Liver (tissue), 9 donors: Measurements from ENCODE around the gene OLFML2B. TPM values are rescaled to one million over a fixed set of nuclear protein-coding genes. Genes with fewer than 3 reads are reported as not detected.

Experiments used
- DNase-seq: peaks from one replicate; pipeline ENCODE4 v3.0.0-alpha.2; 2017; ENCODE audit warnings: low spot score
- H3K27ac ChIP-seq, 2 donors: one replicate each; pipeline ENCODE4 v1.7.0; 2013; ENCODE audit warnings: inconsistent platforms in 2 of 2, low read length in 2 of 2, control low read depth in 1 of 2, low read depth in 1 of 2, mild to moderate bottlenecking in 1 of 2
- H3K27me3 ChIP-seq, 4 donors: one replicate each; pipeline versions ENCODE4 v1.6.1 to v1.7.0; 2013; ENCODE audit warnings: low read length in 3 of 4, inconsistent platforms in 1 of 4, mild to moderate bottlenecking in 1 of 4, moderate library complexity in 1 of 4; ENCODE audit not compliant: control insufficient read depth in 4 of 4, insufficient read depth in 4 of 4
- H3K36me3 ChIP-seq, 4 donors: one replicate each; pipeline versions ENCODE4 v1.6.1 to v1.7.0; 2013; ENCODE audit warnings: low read length in 3 of 4, mild to moderate bottlenecking in 3 of 4, low read depth in 1 of 4, moderate library complexity in 1 of 4; ENCODE audit not compliant: control insufficient read depth in 4 of 4, insufficient read depth in 3 of 4
- H3K4me1 ChIP-seq, 4 donors: one replicate each; pipeline versions ENCODE4 v1.6.1 to v1.7.0; 2013; ENCODE audit warnings: low read length in 3 of 4, mild to moderate bottlenecking in 3 of 4, moderate library complexity in 1 of 4; ENCODE audit not compliant: control insufficient read depth in 4 of 4, insufficient read depth in 4 of 4
- H3K4me3 ChIP-seq, 3 donors: one replicate each; pipeline versions ENCODE4 v1.6.1 to v1.7.0; 2013; ENCODE audit warnings: low read length in 3 of 3, control low read depth in 1 of 3, low read depth in 1 of 3, mild to moderate bottlenecking in 1 of 3
- H3K9ac ChIP-seq, 2 donors: one replicate each; pipeline ENCODE4 v1.7.0; 2013; ENCODE audit warnings: low read length in 2 of 2, mild to moderate bottlenecking in 2 of 2, moderate library complexity in 2 of 2, control low read depth in 1 of 2, low read depth in 1 of 2
- H3K9me3 ChIP-seq, 4 donors: one replicate each; pipeline versions ENCODE4 v1.6.1 to v1.7.0; 2013; ENCODE audit warnings: low read length in 3 of 4; ENCODE audit not compliant: control insufficient read depth in 4 of 4
- ATF3 ChIP-seq: IDR thresholded peaks from 2 replicates; pipeline ENCODE4 v1.6.1; 2016; ENCODE audit warnings: antibody characterized with exemption
- CTCF ChIP-seq: fragments of 150-350 bp; IDR thresholded peaks from 2 replicates; pipeline ENCODE4 v1.5.1; 2017; ENCODE audit warnings: improper control_type of control experiment, low read depth, low read length; ENCODE audit not compliant: missing input control
- EGR1 ChIP-seq, 2 donors: IDR thresholded peaks; 2 replicates each; pipeline ENCODE4 v1.6.1; 2016 to 2018; ENCODE audit warnings: antibody characterized with exemption in 2 of 2, low read depth in 2 of 2
- FOXA1 ChIP-seq: IDR thresholded peaks from 2 replicates; pipeline ENCODE4 v1.6.1; 2016; ENCODE audit warnings: antibody characterized with exemption
- FOXA2 ChIP-seq: IDR thresholded peaks from 2 replicates; pipeline ENCODE4 v1.6.1; 2016; ENCODE audit warnings: antibody characterized with exemption
- GABPA ChIP-seq, 2 donors: IDR thresholded peaks in 1 of 2; conservative IDR thresholded peaks in 1 of 2; 2 replicates each; pipeline ENCODE4 v1.6.1; 2016; ENCODE audit warnings: antibody characterized with exemption in 2 of 2, mild to moderate bottlenecking in 1 of 2, moderate library complexity in 1 of 2
- HNF4A ChIP-seq, 2 donors: conservative IDR thresholded peaks; 2 replicates each; pipeline ENCODE4 v1.6.1; 2016; ENCODE audit warnings: antibody characterized with exemption in 2 of 2, mild to moderate bottlenecking in 2 of 2
- HNF4G ChIP-seq: IDR thresholded peaks from 2 replicates; pipeline ENCODE4 v1.6.1; 2016; ENCODE audit warnings: antibody characterized with exemption
- JUND ChIP-seq, 2 donors: IDR thresholded peaks; 2 replicates each; pipeline ENCODE4 v1.6.1; 2016; ENCODE audit warnings: antibody characterized with exemption in 2 of 2
- MAX ChIP-seq: IDR thresholded peaks from 2 replicates; pipeline ENCODE4 v1.6.1; 2016; ENCODE audit warnings: antibody characterized with exemption
- NR2F2 ChIP-seq: IDR thresholded peaks from 2 replicates; pipeline ENCODE4 v1.6.1; 2016; ENCODE audit warnings: antibody characterized with exemption
- RAD21 ChIP-seq, 2 donors: IDR thresholded peaks; 2 replicates each; pipeline ENCODE4 v1.6.1; 2016; ENCODE audit warnings: antibody characterized with exemption in 2 of 2, mild to moderate bottlenecking in 2 of 2
- RXRA ChIP-seq, 2 donors: IDR thresholded peaks; 2 replicates each; pipeline ENCODE4 v1.6.1; 2017 to 2018; ENCODE audit warnings: antibody characterized with exemption in 2 of 2, mild to moderate bottlenecking in 1 of 2
- SP1 ChIP-seq: IDR thresholded peaks from 2 replicates; pipeline ENCODE4 v1.6.1; 2018; ENCODE audit warnings: antibody characterized with exemption, mild to moderate bottlenecking
- TAF1 ChIP-seq: conservative IDR thresholded peaks from 2 replicates; pipeline ENCODE4 v1.6.1; 2016; ENCODE audit warnings: antibody characterized with exemption, mild to moderate bottlenecking
- YY1 ChIP-seq: IDR thresholded peaks from 2 replicates; pipeline ENCODE4 v1.6.1; 2016; ENCODE audit warnings: antibody characterized with exemption, mild to moderate bottlenecking
- ZBTB33 ChIP-seq: IDR thresholded peaks from 2 replicates; pipeline ENCODE4 v1.6.1; 2016; ENCODE audit warnings: antibody characterized with exemption
- WGBS: extraction: QIAGEN DNeasy Blood & Tissue Kit; methylation state at CpG from one replicate; pipeline ENCODE4 v1.1.7; 2013; 5-methylcytosine and 5-hydroxymethylcytosine counted together
- polyA plus RNA-seq, 2 donors: library from polyadenylated mRNA; stranded (reverse) in 1 of 2; unstranded in 1 of 2; fragments of 200-250 nt in 1 of 2; fragments of >200 nt in 1 of 2; fragmentation: Nextera tagmentation in 1 of 2; extraction: Ambion mirVana in 1 of 2; gene quantifications; one replicate each; pipeline versions ENCODE4 v1.2.1 to v1.2.3, GENCODE V29; 2013 to 2015
- total RNA-seq, 2 donors: library from RNA; depleted of rRNA; stranded (reverse); fragments of >200 nt; gene quantifications; one replicate each; pipeline ENCODE4 v1.2.3, GENCODE V29; 2014
- TF ChIP-seq, protein P1 (sequence below): IDR thresholded peaks from 2 replicates; pipeline ENCODE4 v1.6.1; 2016; ENCODE audit warnings: antibody characterized with exemption, mild to moderate bottlenecking
- donor health status: healthy.
- donor health status: healthy.
- donor health status: healthy.
- donor health status: healthy.
- donor health status: healthy.

OLFML2B gene
- total and polyA plus RNA-seq, 4 donors: 0.54 to 0.84 (median 0.74) TPM

DNA sequence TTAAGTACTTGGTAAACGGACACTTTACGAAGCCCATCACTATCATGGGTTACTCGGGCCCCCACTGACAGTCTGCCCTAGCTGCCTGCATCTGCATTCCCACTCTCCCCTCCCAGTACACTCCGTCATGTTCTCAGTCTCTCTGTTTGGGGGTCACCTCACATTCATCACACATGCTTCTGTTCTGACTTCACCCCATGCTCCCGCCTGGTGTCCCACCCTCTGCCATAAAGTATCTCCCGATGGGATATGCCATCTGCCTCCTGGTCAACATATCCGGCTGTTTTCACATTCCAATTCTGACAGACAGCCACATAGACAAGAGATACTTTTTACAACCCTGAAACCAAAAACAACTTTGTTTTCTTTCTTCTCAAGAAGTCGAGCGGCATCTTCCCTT lies 1.0 kb downstream of the OLFML2B start:
- H3K27ac ChIP-seq: no peak overlapping the region
- H3K9ac ChIP-seq: no peak overlapping the region
- H3K9me3 ChIP-seq: peaks cover 0 to 3% (median under 1%) of the 10 kb centered on the region in 4 donors
- H3K27me3 ChIP-seq: peaks cover 0 to 6% (median 2%) of the 10 kb centered on the region in 4 donors
- 89% methylated on average over 9 of the region's 9 CpGs for WGBS
- peaks cover 3 to 17% (median 14%) of the 10 kb centered on the region in 4 donors for H3K4me1 ChIP-seq
- TF ChIP-seq FOXA2 (no peak), SP1 (no peak), EGR1 (IDR thresholded peaks at IDR 0.05; ENCODE audit: low read depth in 2 of 2) (no peak), HNF4A (conservative IDR thresholded peaks at IDR 0.05) (no peak), GABPA (IDR thresholded peaks at IDR 0.05 in 1 of 2, conservative IDR thresholded peaks at IDR 0.05 in 1 of 2) (no peak), JUND (IDR thresholded peaks at IDR 0.05) (no peak), TAF1 (no peak), NR2F2 (no peak), RXRA (IDR thresholded peaks at IDR 0.05) (no peak), MAX (no peak), CTCF (no peak), ATF3 (no peak), ZBTB33 (no peak), HNF4G (no peak), YY1 (no peak), FOXA1 (no peak)
- no peak for DNase-seq
- no peak overlapping the region for H3K4me3 ChIP-seq
- H3K36me3 ChIP-seq: no peaks in the 10 kb centered on the region

GRCh38 chr1:162021124-162021523 lies 2.5 kb downstream of the OLFML2B start:
- no peak overlapping the region for H3K4me3 ChIP-seq
- no peak for DNase-seq
- H3K4me1 ChIP-seq: peaks cover 3 to 17% (median 14%) of the 10 kb centered on the region in 4 donors
- no peak overlapping the region for H3K27ac ChIP-seq
- peaks cover 0 to 6% (median under 1%) of the 10 kb centered on the region in 4 donors for H3K27me3 ChIP-seq
- H3K9me3 ChIP-seq: peaks cover 0 to 3% (median 1%) of the 10 kb centered on the region in 4 donors
- H3K9ac ChIP-seq: no peak overlapping the region
- WGBS: 86% methylated on average over 4 of the region's 4 CpGs
- H3K36me3 ChIP-seq: no peaks in the 10 kb centered on the region
- TF ChIP-seq RAD21 (IDR thresholded peaks at IDR 0.05) (no peak), RXRA (IDR thresholded peaks at IDR 0.05) (no peak), JUND (IDR thresholded peaks at IDR 0.05) (no peak), FOXA1 (no peak), CTCF (no peak), TAF1 (no peak), MAX (no peak), GABPA (IDR thresholded peaks at IDR 0.05 in 1 of 2, conservative IDR thresholded peaks at IDR 0.05 in 1 of 2) (no peak), ZBTB33 (no peak), NR2F2 (no peak), ATF3 (no peak), SP1 (no peak), EGR1 (IDR thresholded peaks at IDR 0.05; ENCODE audit: low read depth in 2 of 2) (no peak), HNF4A (conservative IDR thresholded peaks at IDR 0.05) (no peak), HNF4G (no peak), YY1 (no peak)
- TF ChIP-seq, protein P1, sequence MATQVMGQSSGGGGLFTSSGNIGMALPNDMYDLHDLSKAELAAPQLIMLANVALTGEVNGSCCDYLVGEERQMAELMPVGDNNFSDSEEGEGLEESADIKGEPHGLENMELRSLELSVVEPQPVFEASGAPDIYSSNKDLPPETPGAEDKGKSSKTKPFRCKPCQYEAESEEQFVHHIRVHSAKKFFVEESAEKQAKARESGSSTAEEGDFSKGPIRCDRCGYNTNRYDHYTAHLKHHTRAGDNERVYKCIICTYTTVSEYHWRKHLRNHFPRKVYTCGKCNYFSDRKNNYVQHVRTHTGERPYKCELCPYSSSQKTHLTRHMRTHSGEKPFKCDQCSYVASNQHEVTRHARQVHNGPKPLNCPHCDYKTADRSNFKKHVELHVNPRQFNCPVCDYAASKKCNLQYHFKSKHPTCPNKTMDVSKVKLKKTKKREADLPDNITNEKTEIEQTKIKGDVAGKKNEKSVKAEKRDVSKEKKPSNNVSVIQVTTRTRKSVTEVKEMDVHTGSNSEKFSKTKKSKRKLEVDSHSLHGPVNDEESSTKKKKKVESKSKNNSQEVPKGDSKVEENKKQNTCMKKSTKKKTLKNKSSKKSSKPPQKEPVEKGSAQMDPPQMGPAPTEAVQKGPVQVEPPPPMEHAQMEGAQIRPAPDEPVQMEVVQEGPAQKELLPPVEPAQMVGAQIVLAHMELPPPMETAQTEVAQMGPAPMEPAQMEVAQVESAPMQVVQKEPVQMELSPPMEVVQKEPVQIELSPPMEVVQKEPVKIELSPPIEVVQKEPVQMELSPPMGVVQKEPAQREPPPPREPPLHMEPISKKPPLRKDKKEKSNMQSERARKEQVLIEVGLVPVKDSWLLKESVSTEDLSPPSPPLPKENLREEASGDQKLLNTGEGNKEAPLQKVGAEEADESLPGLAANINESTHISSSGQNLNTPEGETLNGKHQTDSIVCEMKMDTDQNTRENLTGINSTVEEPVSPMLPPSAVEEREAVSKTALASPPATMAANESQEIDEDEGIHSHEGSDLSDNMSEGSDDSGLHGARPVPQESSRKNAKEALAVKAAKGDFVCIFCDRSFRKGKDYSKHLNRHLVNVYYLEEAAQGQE: no peak
